ENCODE data around the gene PLCB3.

The PLCB3 gene

DNA sequence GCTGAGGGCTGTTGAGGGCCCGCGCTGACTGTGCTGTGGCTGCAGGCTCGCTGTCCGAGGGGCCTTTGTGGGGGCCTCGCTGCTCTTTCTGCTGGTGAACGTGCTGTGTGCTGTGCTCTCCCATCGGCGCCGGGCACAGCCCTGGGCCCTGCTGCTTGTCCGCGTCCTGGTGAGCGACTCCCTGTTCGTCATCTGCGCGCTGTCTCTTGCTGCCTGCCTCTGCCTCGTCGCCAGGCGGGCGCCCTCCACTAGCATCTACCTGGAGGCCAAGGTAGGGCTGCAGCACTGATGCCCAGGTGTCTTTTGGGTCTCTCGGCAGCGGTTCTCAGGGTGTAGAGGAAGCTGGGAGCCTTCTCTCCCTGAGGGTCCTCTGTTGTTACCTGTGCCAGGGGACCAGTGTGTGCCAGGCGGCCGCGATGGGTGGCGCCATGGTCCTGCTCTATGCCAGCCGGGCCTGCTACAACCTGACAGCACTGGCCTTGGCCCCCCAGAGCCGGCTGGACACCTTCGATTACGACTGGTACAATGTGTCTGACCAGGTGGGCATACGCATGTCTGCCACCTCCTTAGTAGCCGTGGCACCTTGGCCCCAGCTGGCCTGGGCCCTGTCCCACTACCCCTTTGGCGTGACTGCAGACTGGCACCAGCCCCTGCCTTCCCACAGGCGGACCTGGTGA, 36.5 kb downstream of the PLCB3 start:
- DNase-seq (ENCODE audit: low read depth), result no peak

DNA sequence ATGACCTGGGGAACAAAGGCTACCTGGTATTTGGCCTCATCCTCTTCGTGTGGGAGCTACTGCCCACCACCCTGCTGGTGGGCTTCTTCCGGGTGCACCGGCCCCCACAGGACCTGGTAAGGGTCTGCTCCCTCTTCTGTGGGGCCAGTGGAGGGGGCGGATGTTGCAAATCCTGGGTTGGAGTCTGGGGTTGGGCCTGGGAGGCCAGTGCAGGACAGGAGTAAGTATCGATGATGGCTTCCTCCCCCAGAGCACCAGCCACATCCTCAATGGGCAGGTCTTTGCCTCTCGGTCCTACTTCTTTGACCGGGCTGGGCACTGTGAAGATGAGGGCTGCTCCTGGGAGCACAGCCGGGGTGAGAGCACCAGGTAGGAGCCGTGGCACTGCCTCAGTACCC, 37.0 kb downstream of the PLCB3 start:
- DNase-seq (ENCODE audit: low read depth), result no peak

DNA sequence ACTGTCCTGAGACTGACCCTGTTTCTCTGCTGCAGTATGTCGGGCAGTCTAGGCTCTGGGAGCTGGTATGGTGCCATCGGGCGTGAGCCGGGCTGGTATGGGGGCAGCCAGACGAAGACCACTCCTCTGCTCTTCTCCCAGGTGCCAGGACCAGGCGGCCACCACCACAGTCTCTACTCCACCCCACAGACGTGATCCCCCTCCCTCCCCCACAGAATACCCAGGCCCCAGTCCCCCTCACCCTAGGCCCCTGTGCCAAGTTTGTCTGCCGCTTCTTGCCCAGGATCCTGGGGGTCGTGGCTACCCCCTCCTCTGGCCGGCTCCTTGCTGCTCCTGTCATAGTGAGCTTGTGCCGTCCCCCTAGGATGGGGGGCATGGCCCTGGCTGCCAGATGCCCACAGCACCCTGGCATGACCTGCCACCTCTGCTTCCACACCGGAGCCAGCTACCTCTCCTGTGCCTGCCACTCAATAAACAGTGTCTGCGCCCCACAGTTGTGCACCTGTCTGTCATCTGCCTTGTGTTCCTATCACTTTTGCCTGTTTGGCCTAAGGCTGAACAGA, 37.8 kb downstream of the PLCB3 start:
- DNase-seq (ENCODE audit: low read depth), result no peak

DNA sequence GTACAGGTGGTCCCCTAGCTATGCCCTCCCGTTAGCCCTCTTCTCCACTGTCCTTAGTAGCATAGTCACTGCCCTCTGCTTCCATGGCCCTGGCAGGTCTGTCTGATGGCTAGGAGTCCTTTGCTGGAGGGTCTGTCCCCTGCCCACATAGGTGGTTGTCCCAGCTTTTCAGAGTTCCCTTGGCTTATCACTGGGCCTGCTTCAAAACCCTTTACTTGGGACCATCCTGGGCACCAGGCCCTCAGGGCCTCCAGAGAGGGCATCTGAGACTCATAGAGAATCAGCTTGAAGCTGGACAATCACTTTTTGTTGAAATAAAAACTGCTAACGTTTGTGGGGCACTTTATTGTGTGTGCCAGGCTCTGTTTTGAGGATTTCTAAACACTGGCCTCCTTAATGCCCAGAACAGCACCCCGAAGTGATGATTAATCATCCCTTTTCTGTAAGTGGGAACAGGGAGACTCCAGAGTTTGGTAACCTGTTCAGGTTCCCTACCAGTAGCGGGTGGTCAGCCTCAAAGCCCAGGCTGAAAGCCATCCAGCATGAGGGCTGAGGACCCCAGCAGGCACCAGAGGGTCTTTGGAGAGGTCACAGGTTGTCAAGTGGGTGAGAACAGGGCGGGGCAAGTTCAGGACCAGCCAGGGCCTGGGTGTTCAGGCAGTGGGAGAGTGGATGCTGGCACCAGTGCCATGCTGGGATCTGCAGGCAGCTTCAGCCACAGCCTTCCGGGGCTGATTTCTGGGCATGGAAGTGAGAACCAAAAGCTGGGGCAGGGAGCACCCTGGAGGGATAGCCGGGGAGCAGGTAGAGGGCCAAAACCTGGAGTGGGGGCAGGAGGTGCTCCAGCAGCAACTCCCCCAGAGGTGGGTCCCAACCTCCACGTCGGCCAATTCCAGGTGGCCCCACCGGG, 39.3 kb downstream of the PLCB3 start:
- no peak for DNase-seq (ENCODE audit: low read depth)

DNA sequence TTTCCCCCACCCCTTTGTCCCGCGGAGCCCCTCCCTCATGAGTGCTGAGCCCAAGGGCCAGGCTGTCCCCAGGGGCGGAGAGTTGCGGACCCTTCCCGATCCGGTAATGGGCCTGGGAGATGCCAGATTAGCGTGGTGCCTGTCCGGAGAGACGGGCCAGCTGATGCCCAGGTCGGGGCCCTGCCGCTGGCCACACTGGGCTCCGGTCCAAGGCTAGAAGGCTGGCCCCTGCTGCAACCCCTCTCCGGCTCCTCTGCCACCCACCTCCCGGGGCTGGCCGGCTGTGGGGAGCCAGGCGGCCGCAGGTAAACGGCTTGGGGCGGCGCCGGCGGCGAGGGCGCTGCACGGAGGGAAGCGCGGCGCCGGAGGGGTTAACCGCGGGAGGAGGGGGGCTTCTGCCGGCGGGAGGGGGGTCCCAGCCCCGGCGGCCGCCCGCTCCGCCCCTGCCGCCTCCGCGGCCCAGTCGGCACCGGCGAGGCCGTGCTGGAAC, 40.0 kb downstream of the PLCB3 start, which contains the start of gene KCNK4:
Gene KCNK4 (plus strand): TSS at position 41 of the 490 bp plus-strand sequence. CDS start 1,717 bp downstream, outside the sequence.
- DNase-seq (ENCODE audit: low read depth), result no peak

DNA sequence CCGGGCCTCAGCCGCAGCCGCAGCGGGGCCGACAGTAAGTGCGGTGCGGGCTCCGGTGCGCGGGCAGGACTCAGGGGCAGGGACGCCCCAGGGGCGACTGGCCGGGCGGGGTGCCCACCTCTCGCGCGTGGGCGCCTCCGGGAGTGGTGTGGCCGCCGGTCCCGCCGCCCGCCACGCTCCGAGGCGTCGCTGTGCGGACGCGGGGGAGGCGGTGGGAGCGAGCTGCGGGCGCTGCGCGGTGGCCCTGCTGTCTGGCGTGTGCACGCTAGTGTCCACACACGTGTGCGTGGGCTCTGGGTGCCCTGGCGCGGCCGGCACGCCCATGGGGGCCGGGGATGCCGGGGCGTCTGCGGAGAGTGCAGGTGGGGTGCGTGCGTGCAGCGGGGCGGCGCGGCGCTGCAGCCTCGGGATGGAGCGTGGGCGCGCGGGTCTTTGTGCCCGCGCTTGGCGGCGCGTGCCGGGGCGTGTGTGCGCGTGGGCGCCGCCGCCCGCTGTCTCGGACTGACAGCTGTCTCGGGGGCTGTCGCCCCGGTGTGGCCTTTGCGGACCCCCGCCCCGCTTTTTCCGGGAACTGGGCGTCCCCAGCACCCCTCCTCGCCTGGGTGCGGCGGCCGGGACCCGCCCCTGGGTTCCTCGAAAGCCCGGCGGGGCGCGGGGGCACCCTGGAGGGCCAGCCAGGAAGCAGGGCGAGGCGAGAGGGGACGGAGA, 40.6 kb downstream of the PLCB3 start:
- DNase-seq (ENCODE audit: low read depth), result no peak

DNA sequence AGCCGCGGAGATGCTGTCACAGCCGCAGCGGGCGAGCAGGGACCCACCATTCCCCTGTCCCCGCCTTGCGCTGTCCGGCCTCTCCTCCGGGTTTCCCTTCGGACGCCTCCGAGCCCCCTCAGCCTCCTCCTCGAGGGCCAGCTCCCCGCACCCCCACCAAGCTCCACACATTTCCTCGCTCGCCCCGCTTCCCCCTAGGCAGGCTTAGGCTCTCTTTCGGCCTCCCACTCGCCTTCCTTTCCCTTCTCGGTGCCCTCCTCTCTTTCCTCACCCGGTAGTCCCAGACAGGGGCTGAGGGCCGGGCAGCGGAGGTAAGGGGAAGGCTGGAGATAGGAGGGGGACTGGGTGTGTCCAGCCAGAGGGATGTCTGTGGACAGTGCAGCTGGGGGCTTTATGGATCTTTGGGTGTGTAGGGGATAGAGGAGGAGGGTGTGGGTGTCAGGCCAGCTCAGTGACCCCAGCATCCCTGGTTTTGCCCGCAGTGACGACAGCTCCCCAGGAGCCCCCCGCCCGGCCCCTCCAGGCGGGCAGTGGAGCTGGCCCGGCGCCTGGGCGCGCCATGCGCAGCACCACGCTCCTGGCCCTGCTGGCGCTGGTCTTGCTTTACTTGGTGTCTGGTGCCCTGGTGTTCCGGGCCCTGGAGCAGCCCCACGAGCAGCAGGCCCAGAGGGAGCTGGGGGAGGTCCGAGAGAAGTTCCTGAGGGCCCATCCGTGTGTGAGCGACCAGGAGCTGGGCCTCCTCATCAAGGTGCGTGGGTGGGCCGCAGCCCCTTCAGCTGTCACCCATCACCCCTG, 41.3 kb downstream of the PLCB3 start:
- DNase-seq (ENCODE audit: low read depth), result no peak

DNA sequence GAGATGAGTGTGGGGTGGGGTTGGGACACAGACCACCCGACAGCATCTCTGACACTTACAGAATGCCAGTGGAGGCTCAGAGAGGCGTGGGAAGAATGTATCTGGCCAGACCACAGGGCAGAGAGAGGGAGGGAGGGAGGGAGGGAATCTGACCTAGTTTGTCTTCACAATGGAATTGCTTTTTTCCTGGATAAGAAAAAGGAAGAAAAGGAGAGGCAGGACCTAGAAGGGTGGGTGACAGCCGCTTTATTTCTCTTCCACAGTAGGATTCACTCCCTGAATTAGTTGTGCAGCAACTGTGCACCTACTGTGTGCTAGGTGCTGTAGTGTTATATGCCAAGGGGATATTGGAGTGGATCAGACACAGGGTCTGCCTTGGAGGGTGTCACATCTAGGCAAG, 43.4 kb downstream of the PLCB3 start:
- no peak for DNase-seq (ENCODE audit: low read depth)

DNA sequence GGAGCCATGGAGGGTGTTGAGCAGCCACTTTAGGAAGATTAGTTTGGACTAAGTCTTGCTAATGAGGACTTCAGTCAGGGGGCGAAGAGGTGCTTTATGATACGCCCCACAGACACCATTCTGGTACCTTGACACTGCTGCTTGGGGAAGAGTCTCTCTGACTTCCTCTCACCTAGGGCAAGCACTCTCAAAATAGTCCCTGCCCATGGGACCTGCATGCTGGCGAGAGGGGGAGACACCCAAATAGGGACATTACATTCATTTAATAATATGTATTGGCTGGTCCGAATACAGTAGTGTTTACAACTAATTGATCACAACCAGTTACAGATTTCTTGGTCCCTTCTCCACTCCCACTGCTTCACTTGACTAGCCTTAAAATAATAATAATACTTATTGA, 44.4 kb downstream of the PLCB3 start:
- DNase-seq (ENCODE audit: low read depth), result no peak

DNA sequence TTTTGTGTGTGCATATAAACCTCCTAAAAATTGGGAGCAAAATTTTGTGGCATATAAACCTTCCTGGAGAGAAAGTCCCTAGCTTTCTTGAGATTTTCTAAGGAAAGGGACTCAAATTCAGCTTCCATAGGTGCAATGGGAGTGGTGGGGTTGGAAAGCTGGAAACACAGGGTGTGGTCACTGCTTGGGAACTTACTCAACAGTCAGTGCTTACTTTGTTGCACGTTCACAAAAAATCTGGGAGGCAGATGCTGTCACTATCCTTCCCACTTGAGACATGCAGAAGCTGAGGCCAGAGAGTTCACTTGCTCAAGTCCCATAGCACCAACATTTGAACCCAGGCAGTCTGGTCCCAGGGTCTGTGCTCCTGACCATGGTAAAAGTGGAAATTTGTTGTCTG, 44.9 kb downstream of the PLCB3 start:
- DNase-seq (ENCODE audit: low read depth), result no peak

DNA sequence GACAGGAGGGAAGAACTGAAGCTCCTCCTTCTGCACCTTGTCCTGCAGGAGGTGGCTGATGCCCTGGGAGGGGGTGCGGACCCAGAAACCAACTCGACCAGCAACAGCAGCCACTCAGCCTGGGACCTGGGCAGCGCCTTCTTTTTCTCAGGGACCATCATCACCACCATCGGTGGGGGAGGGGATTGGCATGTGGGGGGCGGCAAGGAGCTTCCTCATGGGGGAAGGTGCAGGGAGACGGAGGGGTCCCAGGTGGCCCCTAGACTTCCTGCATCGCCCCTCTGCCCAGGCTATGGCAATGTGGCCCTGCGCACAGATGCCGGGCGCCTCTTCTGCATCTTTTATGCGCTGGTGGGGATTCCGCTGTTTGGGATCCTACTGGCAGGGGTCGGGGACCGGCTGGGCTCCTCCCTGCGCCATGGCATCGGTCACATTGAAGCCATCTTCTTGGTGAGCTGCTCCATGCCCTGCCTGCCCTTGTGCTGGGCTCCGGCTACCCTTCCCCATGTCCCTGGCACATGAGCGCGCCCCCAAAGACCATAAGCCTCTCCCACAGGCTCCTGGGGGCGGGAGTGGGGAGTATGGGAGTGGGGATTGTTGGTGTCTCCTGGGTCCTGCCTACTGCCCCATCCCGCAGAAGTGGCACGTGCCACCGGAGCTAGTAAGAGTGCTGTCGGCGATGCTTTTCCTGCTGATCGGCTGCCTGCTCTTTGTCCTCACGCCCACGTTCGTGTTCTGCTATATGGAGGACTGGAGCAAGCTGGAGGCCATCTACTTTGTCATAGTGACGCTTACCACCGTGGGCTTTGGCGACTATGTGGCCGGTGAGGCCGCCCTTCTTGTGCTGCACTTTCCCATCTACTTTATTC, 45.7 kb downstream of the PLCB3 start:
- no peak for DNase-seq (ENCODE audit: low read depth)

DNA sequence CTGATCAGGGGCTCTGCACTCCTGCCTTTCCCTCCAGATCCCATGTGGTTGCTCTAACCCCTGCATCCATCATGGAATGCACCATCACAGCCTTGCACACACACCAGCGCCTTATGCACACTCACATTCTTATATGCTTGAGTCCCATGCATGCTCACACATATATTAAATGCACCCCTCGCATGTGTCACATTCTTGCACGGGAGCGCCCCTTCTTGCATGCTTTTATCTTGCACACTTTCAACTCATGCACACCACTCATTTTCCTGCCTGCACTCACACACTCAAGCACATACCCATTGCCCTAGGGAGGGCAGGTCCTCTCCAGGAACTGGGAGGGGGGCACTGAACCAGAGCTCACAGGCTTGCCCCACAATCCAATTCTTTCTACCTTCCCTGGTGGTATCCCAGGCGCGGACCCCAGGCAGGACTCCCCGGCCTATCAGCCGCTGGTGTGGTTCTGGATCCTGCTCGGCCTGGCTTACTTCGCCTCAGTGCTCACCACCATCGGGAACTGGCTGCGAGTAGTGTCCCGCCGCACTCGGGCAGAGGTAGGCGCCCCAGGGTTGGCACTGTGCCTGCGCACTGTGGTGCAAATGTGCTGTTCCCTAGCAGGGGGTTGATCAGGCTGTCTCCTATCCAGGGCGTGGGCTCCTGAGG, 46.5 kb downstream of the PLCB3 start:
- no peak for DNase-seq (ENCODE audit: low read depth)

DNA sequence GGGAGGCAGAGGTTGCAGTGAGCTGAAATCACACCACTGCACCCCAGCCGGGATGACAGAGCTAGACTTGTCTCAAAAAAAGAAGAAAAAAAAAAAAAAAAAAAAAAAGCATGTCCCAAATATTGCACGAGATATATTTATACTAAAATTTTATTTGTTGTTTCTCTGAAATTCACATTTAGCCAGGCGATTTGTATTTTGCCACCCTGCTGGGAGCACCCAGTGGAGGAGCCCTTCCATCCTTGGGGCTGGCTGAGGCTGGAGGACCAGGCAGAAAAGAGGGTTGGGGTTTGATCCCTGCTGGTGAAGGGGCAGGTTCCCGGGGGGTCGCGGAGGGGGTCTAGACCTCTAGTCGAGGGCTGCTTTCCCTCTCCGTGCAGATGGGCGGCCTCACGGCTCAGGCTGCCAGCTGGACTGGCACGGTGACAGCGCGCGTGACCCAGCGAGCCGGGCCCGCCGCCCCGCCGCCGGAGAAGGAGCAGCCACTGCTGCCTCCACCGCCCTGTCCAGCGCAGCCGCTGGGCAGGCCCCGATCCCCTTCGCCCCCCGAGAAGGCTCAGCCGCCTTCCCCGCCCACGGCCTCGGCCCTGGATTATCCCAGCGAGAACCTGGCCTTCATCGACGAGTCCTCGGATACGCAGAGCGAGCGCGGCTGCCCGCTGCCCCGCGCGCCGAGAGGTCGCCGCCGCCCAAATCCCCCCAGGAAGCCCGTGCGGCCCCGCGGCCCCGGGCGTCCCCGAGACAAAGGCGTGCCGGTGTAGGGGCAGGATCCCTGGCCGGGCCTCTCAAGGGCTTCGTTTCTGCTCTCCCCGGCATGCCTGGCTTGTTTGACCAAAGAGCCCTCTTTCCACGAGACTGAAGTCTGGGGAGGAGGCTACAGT, 47.9 kb downstream of the PLCB3 start:
- DNase-seq (ENCODE audit: low read depth), result no peak

DNA sequence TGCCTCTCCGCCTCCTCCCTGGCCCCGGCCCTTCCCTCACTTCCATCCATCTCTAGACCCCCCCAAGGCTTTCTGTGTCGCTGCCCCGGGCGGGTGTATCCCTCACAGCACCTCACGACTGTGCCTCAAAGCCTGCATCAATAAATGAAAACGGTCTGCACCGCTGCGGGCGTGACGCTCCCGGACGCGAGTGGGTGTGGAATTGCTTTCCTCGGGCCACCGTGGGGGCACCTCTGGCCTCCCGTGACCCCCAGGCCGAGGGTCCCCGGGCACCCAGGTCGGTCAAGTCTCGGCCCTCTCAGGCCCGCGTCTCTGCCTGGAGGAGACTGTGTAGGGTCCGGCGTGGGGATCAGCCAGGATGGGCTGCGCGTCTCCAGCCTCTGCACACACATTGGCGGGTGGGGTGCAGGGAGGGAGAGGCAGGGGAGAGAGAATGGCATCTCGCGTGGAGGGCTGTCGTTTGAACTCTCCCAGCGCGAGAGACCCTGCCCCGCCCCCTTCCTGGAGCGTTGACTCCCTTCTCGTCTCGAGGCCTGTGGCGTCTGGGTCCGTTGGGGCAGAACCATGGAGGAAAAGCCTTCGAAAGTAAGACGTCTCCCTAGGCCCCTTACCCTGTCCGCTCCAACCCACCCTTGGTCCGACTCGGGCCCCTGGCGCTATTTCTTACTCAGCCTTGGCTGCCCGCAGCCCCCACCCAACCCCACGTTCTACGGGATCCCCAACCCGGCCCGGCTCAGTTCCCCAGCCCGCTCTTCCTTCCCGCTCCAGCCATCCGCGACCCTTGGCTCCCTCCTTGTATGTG, 48.7 kb downstream of the PLCB3 start, which contains the start of gene CATSPERZ:
Gene CATSPERZ (plus strand): TSS at position 512 of the 802 bp plus-strand sequence. CDS start 53 bp downstream, at position 565.
- DNase-seq (ENCODE audit: low read depth), result no peak

DNA sequence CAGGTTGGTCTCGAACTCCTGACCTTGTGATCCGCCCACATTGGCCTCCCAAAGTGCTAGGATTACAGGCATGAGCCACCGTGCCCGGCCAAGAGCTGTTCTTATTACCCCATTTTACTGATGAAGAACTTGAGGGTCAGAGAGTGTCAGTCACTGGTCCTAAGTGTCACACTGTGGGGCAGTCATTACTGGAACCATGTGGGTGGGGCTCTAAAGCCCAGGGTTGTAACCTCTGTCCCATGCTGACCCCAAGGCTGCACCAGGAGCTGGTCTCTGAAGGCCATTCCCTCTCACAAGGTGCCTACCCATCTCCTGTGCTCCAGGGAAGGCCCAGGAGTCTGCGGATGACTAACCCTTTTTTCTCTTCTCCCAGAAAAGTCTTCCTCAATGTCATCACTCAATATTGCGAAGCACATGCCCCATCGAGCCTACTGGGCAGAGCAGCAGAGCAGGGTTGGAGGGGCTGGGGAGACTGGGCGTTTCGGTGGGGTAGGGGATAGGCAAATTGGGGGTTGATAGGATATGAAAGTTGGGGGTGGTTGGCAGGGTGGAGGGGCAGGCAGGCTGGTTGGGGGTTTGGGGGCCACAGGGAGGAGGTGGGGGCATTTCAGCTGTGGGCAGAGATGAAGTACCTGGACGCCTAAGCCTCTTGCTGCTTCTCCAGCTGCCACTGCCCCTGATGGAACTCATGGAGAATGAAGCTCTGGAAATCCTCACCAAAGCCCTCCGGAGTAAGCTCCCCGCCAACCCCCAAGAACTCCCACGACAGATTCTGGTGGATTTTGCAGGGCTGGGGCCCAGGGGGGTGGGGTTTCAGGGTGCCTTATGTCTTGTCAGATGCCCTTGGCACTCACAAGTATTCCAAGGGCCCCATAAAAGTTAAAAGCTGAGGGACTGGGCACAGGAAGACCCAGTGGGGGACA, 52.0 kb downstream of the PLCB3 start:
- no peak for DNase-seq (ENCODE audit: low read depth)

DNA sequence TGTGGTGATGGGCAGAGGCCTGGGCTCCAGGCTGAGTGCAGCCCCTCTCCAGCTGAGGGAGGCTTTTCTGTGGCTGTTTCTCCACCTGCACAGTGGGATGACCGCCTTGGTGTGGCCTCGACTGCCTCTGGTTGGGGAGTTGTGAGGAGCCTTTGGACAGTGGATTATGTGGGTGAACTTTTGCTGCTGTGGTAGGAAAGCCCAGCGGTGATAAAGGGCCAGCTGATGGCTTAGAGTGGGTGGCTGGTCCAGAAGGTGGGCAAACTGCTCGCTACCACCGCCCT, 52.6 kb downstream of the PLCB3 start:
- no peak for DNase-seq (ENCODE audit: low read depth)
